ENCODE measurements around the gene NANP. TPM values are rescaled to one million over a fixed set of nuclear protein-coding genes. Genes with fewer than 3 reads are reported as not detected.
"Not testable (repeated sequence)": the region's sequence is repeated elsewhere in the genome, so short reads cannot be mapped to it uniquely, and the experiment has no call there.

The NANP gene
- total and polyA plus RNA-seq, 10 of the 15 experiments (the other 5 are each of a cell fraction or from before 2014, with no cell fraction given) = 4.2 to 6.7 (median 4.9) TPM

DNA sequence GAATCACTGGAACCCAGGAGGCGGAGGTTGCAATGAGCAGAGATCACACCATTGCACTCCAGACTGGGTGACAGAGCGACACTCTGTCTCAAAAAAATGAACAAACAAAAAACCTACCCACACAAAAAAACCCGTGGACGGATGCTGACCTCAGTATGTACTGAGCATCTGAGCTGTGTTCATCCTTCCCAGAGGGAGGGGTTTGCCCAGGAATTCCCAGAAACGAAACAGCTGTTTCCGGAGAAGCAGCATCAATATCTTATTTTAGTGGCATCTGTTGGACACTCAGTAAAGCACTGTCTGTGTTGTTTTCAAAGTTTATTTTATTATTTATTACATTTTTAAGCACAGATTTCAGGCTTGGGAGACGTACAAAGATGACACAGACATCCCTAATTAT is 18.7 kb downstream of the NANP start (continued):
- TF ChIP-seq EZH2 (IDR thresholded peaks at IDR 0.05; ENCODE audit: borderline replicate concordance, control insufficient read depth, low read depth, low read length) = no peak
- TF ChIP-seq BCL11A (IDR thresholded peaks at IDR 0.05; ENCODE audit: low read depth, low read length) = no peak
- no peak for TF ChIP-seq TBL1XR1 (IDR thresholded peaks at IDR 0.05; ENCODE audit: low read depth, low read length)
- TF ChIP-seq MYC (IDR thresholded peaks at IDR 0.05; ENCODE audit: insufficient read depth, insufficient read length, insufficient replicate concordance, low read length, severe bottlenecking) = no peak

DNA sequence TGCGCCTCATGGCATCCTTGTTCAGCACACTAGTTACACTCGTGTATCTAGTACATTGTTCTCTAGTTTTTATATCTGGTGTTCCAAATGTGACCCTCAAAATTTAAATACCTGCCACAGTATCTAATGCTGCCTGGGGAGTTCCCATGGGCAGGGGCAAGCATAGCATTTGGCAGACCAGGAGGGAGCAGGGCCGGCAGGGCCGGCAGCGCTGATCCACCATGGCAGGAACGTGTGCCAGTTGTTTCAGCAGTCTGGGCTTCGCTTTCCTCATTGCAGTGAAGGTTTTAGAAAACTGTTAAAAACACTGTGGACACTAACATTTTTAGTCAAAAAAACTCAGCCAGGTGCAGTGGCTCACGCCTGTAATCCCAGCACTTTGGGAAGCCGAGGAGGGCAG is 19.2 kb downstream of the NANP start:
- Histone ChIP-seq H2AFZ (ENCODE audit: control insufficient read depth, low read depth, low read length) (no peak overlapping the region), H3K4me2 (ENCODE audit: control insufficient read depth, insufficient read depth) (no peak overlapping the region), H3K9ac (ENCODE audit: control insufficient read depth, insufficient read depth, low read length) (no peak overlapping the region), H3K27ac (ENCODE audit: control insufficient read depth, insufficient read depth) (no peak overlapping the region), H3K27me3 (replicated peaks in 1 of 2; ENCODE audit: control insufficient read depth in 2 of 2, insufficient read depth in 2 of 2, low read length in 1 of 2) (no peaks in the 10 kb centered on the region), H3K4me3 (no peak overlapping the region), H3K9me3 (replicated peaks; ENCODE audit: control insufficient read depth, insufficient read depth, low read length) (no peaks in the 10 kb centered on the region), H3K36me3 (ENCODE audit: control insufficient read depth in 2 of 2, insufficient read depth in 2 of 2, low read length in 1 of 2) (no peaks in the 10 kb centered on the region), H3K4me1 (ENCODE audit: control insufficient read depth, insufficient read depth, low read length) (no peaks in the 10 kb centered on the region), H3K79me2 (ENCODE audit: control insufficient read depth, insufficient read depth, low read length) (no peaks in the 10 kb centered on the region), H4K20me1 (ENCODE audit: control insufficient read depth, insufficient read depth) (no peaks in the 10 kb centered on the region)
- ChIA-PET SMC1A (ENCODE audit: uncharacterized antibody, unreplicated experiment) (no interaction called here), RAD21 (ENCODE audit: unreplicated experiment) (no interaction called here), POLR2A (no interaction called here), CTCF (no interaction called here)
- DNase-seq (ENCODE audit: low read depth, low spot score) (no peak), ATAC-seq (no peak), FAIRE-seq (no peak)
- in situ Hi-C loops (cut with MboI) (loop anchor here (25.0 kb wide), 1 partner anchor 558 kb away; no protein-coding TSS in a partner anchor), intact Hi-C loops (cut with micrococcal nuclease; ENCODE audit: unreplicated experiment) (no loop called here)
- 77% methylated on average over 9 of the region's 9 CpGs for WGBS (ENCODE audit: insufficient coverage, insufficient replicate concordance, low lambda C conversion rate, missing lambda C conversion rate)
- BruUV-seq (replicated peaks) = no TSS peak
- TF ChIP-seq SMAD1 (IDR thresholded peaks at IDR 0.05; ENCODE audit: low read depth, partially characterized antibody) (no peak), MEF2B (IDR thresholded peaks at IDR 0.05; ENCODE audit: partially characterized antibody, poor library complexity, severe bottlenecking) (no peak), CTCF (IDR thresholded peaks at IDR 0.05 in 2 of 3, conservative IDR thresholded peaks at IDR 0.05 in 1 of 3; ENCODE audit: control insufficient read depth in 2 of 3, extremely low read depth in 1 of 3, insufficient read depth in 1 of 3, low read depth in 3 of 3, low read length in 3 of 3) (no peak), HDAC2 (IDR thresholded peaks at IDR 0.05) (no peak), SP1 (IDR thresholded peaks at IDR 0.05; ENCODE audit: low read depth, low read length) (no peak), KDM1A (IDR thresholded peaks at IDR 0.05; ENCODE audit: borderline replicate concordance) (no peak), NBN (IDR thresholded peaks at IDR 0.05) (no peak), SRF (IDR thresholded peaks at IDR 0.05; ENCODE audit: low read depth in 2 of 2, low read length in 2 of 2) (no peak), EP300 (IDR thresholded peaks at IDR 0.05; ENCODE audit: borderline replicate concordance in 1 of 2, control insufficient read depth in 1 of 2, low read depth in 2 of 2, low read length in 2 of 2) (no peak), IKZF2 (IDR thresholded peaks at IDR 0.05) (no peak), RUNX3 (IDR thresholded peaks at IDR 0.05; ENCODE audit: low read length) (no peak), CHD1 (IDR thresholded peaks at IDR 0.05; ENCODE audit: low read depth, low read length) (no peak), PAX5 (IDR thresholded peaks at IDR 0.05; ENCODE audit: borderline replicate concordance, low read depth, low read length) (no peak)

DNA sequence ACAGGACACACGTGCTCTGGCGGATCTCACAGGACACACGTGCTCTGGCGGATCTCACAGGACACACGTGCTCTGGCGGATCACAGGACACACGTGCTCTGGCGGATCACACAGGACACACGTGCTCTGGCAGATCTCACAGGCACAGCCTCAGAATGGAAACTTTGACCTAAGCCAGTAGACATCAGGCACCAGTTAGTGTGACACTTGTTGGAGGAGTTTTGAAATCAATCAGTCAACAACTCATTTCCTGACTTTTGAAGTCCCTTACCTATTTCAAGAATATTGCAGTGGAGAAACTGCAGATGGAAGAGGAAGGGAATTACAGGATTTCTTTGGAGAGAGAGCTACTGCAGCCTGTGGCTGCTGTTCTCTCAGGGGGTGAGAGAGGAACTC is 20.9 kb downstream of the NANP start:
- RAD21 ChIA-PET (ENCODE audit: unreplicated experiment); H3K9me3 ChIP-seq (replicated peaks; ENCODE audit: control insufficient read depth, insufficient read depth, low read length); H3K27ac ChIP-seq (ENCODE audit: control insufficient read depth, insufficient read depth); H4K20me1 ChIP-seq (ENCODE audit: control insufficient read depth, insufficient read depth); intact Hi-C loops (cut with micrococcal nuclease; ENCODE audit: unreplicated experiment); DNase-seq (ENCODE audit: low read depth, low spot score); H3K9ac ChIP-seq (ENCODE audit: control insufficient read depth, insufficient read depth, low read length); CTCF ChIA-PET; H3K4me2 ChIP-seq (ENCODE audit: control insufficient read depth, insufficient read depth); H3K4me1 ChIP-seq (ENCODE audit: control insufficient read depth, insufficient read depth, low read length); SMC1A ChIA-PET (ENCODE audit: uncharacterized antibody, unreplicated experiment); H3K79me2 ChIP-seq (ENCODE audit: control insufficient read depth, insufficient read depth, low read length); FAIRE-seq; BruUV-seq (replicated peaks); ATAC-seq; POLR2A ChIA-PET; H3K4me3 ChIP-seq; H3K36me3 ChIP-seq (ENCODE audit: control insufficient read depth in 2 of 2, insufficient read depth in 2 of 2, low read length in 1 of 2); H2AFZ ChIP-seq (ENCODE audit: control insufficient read depth, low read depth, low read length); H3K27me3 ChIP-seq (replicated peaks in 1 of 2; ENCODE audit: control insufficient read depth in 2 of 2, insufficient read depth in 2 of 2, low read length in 1 of 2): not testable (repeated sequence)
- 78% methylated on average over 4 of the region's 9 CpGs for WGBS (ENCODE audit: insufficient coverage, insufficient replicate concordance, low lambda C conversion rate, missing lambda C conversion rate)
- in situ Hi-C loops (cut with MboI) = loop anchor here (25.0 kb wide), 1 partner anchor 559 kb away; no protein-coding TSS in a partner anchor

Data from GM12878 (cell line).